HUES6 (cell line): ENCODE measurements around the gene TUT7.
"Not testable (repeated sequence)": the region's sequence is repeated elsewhere in the genome, so short reads cannot be mapped to it uniquely, and the experiment has no call there.

Experiments
- H3K27ac ChIP-seq: 2 replicates; pipeline ENCODE4 v1.7.0; 2013; ENCODE audit warnings: low read depth, mild to moderate bottlenecking, low read length, inconsistent platforms
- H3K27me3 ChIP-seq: 2 replicates; pipeline ENCODE4 v1.6.1; 2013; ENCODE audit warnings: low read length; ENCODE audit not compliant: control insufficient read depth, insufficient read depth
- H3K36me3 ChIP-seq: 2 replicates; pipeline ENCODE4 v1.6.1; 2013; ENCODE audit warnings: low read length; ENCODE audit not compliant: control insufficient read depth, insufficient read depth
- H3K4me1 ChIP-seq: 2 replicates; pipeline ENCODE4 v1.6.1; 2013; ENCODE audit warnings: low read length; ENCODE audit not compliant: control insufficient read depth, insufficient read depth
- H3K4me3 ChIP-seq: 2 replicates; pipeline ENCODE4 v1.5.1; 2013; ENCODE audit warnings: low read depth, low read length
- H3K9ac ChIP-seq: one replicate; pipeline ENCODE4 v1.6.1; 2013; ENCODE audit warnings: mild to moderate bottlenecking, low read length
- H3K9me3 ChIP-seq: 2 replicates; pipeline ENCODE4 v1.6.1; 2013; ENCODE audit warnings: low read depth, low read length; ENCODE audit not compliant: control insufficient read depth, insufficient read depth

The TUT7 gene

DNA sequence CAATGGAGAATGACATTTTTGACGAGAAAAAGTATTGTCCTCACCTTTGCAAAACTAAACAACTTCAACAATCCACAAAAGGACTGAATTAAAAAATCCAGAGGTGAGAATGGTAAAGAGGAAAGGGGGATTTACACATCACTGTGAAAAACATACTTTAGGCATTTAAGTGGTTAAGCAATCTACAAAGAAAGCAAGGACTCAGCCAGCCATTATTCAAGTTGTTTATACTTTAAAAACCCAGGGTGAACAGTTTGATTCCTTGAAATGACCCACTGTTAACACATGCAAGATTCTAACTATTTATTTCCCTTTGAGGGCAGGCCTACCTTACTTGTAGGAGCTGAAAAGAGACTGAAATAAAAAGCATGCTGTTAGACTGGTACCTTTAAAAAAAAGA lies 29.3 kb downstream of the TUT7 start:
- Histone ChIP-seq H3K9ac (no peak overlapping the region), H3K27ac (no peak overlapping the region), H3K4me1 (peaks cover 21% of the 10 kb centered on the region), H3K4me3 (no peak overlapping the region), H3K9me3 (no peaks in the 10 kb centered on the region), H3K36me3 (peaks cover 72% of the 10 kb centered on the region), H3K27me3 (no peaks in the 10 kb centered on the region)

DNA sequence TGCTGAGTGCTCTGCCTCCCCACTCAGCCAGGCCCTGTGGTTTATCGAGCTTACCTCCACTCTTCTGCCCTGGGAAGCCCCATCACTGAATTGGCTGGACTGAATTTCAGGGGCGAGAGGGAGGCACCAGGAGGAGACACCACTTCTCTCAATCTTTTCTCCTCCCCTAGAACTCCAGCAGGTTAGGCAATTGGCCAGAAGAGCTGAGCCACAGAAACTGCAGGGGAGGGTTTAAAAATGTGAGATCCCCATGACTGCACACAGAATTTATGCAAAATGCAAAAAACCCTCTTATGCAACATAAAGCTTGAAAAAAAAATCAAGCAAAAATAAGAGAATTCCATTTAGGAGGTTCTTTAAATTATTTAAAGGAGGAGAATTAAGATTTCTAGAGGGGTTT lies 29.9 kb downstream of the TUT7 start:
- Histone ChIP-seq H3K9ac (no peak overlapping the region), H3K27ac (no peak overlapping the region), H3K36me3 (peaks cover 76% of the 10 kb centered on the region), H3K4me1 (peaks cover 21% of the 10 kb centered on the region), H3K27me3 (no peaks in the 10 kb centered on the region), H3K4me3 (no peak overlapping the region), H3K9me3 (no peaks in the 10 kb centered on the region)

DNA sequence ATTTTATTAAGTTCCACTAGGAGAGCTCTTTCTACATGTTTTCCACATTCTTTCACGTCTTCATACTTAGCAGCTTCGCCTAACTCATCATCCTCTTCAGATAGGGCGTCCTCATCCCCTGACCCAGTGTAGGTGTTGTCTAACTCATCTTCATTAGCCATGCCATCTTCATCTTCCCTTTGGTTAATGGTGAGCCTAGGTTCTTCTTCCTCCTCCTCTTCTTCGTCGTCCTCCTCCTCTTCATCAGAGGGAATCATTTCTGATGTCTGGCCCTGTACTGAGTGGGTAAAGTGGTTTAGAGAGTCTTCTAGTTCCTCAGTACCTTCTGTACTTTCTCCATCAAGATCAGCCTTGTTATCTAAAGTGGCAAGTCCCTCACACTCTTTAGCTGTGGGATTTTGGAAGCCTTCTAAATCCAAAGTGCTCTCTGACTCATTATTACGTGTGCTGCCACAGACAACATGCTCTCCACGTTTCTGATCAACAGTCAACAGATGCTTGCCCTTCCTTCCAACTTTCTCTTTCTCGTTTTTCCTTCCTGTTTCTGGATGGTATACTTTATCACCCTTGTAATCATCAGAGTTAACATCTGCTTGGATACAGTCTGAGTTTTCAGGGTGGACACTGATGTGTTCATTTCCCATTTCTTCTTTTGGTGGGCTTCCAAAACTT lies 31.1 kb downstream of the TUT7 start:
- H3K27ac ChIP-seq = no peak overlapping the region
- H3K4me1 ChIP-seq = peaks cover 16% of the 10 kb centered on the region
- no peak overlapping the region for H3K9ac ChIP-seq
- H3K36me3 ChIP-seq = peaks cover 87% of the 10 kb centered on the region
- H3K27me3 ChIP-seq = no peaks in the 10 kb centered on the region
- no peak overlapping the region for H3K4me3 ChIP-seq
- no peaks in the 10 kb centered on the region for H3K9me3 ChIP-seq

DNA sequence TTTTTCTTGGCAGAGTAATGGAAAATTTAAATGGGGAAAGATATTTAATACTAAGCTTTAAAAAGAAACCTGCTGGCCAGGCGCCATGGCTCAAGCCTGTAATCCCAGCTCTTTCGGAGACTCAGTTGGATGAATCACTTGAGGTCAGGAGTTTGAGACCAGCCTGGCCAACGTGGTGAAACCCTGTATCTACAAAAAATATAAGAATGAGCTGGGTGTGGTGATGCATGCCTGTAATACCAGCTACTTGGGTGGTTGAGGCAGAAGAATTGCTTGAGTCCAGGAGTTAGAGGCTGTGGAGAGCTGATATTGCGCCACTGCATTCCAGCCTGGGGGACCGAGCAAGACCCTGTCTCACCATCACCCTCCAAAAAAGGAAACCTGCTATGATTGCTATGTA lies 32.8 kb downstream of the TUT7 start:
- Histone ChIP-seq H3K27me3 (no peaks in the 10 kb centered on the region), H3K4me3 (no peak overlapping the region), H3K9me3 (no peaks in the 10 kb centered on the region), H3K36me3 (peaks cover 91% of the 10 kb centered on the region), H3K4me1 (peaks cover 6% of the 10 kb centered on the region; the same call in 1 of the 2 replicates), H3K27ac (no peak overlapping the region), H3K9ac (no peak overlapping the region)

DNA sequence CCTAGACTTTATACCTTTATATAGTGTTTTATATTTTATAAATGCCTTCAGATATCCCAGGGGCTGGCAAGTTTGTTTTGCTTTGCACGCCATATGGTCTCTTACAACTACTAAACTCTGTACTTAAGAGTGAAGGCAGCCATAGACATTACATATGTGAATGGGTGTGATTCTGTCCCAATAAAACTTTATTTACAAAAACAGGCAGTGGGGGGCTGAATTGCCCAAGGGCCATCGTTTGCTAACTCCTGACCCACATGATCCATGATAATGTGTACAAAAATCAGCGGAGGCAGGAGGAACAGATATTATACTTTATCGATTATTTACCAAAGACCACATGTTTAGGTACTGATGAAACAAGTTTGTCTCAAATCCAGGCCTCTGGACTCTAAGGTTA lies 36.0 kb downstream of the TUT7 start:
- no peak overlapping the region for H3K27ac ChIP-seq
- H3K4me1 ChIP-seq = no peaks in the 10 kb centered on the region
- H3K27me3 ChIP-seq = no peaks in the 10 kb centered on the region
- no peak overlapping the region for H3K4me3 ChIP-seq
- H3K36me3 ChIP-seq = peaks cover 90% of the 10 kb centered on the region
- 0 out of 2 replicates have a peak, but pooled peaks cover under 1% of the 10 kb centered on the region for H3K9me3 ChIP-seq
- H3K9ac ChIP-seq = no peak overlapping the region

DNA sequence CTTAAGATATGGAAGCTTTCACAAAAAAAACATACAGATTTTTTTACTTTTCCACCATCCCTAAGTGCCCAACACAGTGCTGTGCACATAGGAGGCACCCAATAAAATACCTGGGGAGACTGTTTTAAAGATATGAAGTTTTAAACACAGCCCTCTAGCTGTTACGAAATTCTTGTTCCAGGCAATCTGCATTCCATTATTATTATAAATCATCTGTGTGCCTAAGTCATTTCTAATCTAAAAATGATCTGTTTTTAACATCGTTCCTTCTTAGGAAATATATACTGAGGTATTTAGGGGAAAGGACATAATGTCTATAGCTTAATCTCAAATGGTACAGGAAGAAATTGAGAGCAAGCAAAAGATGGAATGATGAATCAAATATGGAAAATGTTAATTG lies 39.1 kb downstream of the TUT7 start:
- no peaks in the 10 kb centered on the region for H3K4me1 ChIP-seq
- H3K27me3 ChIP-seq = no peaks in the 10 kb centered on the region
- H3K9me3 ChIP-seq = peaks cover 8% of the 10 kb centered on the region; the same call in 1 of the 2 replicates
- no peak overlapping the region for H3K9ac ChIP-seq
- H3K27ac ChIP-seq = no peak overlapping the region
- peaks cover 77% of the 10 kb centered on the region for H3K36me3 ChIP-seq
- H3K4me3 ChIP-seq = no peak overlapping the region

DNA sequence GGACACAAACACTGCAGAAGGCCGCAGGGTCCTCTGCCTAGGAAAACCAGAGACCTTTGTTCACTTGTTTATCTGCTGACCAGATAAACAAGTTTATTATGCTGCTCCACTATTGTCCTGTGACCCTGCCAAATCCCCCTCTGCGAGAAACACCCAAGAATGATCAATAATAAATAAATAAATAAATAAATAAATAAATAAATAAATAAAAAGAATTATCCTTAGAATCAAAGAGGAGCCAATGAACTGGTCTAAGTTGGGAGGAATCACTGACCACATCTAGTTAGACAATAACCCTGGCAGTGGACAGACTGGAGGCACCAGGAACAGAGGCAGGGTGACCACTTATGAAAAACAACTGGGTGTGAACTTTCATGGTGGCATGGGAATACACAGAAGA lies 41.3 kb downstream of the TUT7 start:
- H3K36me3 ChIP-seq = peaks cover 79% of the 10 kb centered on the region
- not testable (repeated sequence) for H3K9ac ChIP-seq, H3K4me3 ChIP-seq, H3K4me1 ChIP-seq, H3K9me3 ChIP-seq, H3K27ac ChIP-seq, H3K27me3 ChIP-seq

DNA sequence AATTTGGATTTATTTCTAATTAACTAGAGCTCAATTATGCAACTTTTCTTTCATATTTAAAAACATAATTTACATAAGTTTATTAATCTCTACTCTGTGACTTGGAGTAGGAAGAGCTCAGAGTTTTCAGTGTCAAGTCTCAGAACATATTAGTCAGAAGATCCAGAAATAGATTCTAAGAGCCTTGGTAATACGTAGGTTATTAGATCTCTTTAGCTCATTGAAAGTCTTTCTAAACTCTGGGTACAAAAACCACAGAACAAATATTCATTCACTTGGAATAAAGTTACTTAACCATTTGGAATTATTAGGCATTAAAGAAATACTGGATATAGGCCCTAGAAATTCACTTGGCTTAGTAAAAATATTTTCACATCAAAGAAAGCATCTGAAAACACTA lies 45.5 kb downstream of the TUT7 start:
- H3K9me3 ChIP-seq = peaks cover 8% of the 10 kb centered on the region; the same call in 1 of the 2 replicates
- H3K9ac ChIP-seq = no peak overlapping the region
- H3K36me3 ChIP-seq = peaks cover 68% of the 10 kb centered on the region
- H3K4me3 ChIP-seq = no peak overlapping the region
- H3K4me1 ChIP-seq = peaks cover 12% of the 10 kb centered on the region
- no peak overlapping the region for H3K27ac ChIP-seq
- no peaks in the 10 kb centered on the region for H3K27me3 ChIP-seq

DNA sequence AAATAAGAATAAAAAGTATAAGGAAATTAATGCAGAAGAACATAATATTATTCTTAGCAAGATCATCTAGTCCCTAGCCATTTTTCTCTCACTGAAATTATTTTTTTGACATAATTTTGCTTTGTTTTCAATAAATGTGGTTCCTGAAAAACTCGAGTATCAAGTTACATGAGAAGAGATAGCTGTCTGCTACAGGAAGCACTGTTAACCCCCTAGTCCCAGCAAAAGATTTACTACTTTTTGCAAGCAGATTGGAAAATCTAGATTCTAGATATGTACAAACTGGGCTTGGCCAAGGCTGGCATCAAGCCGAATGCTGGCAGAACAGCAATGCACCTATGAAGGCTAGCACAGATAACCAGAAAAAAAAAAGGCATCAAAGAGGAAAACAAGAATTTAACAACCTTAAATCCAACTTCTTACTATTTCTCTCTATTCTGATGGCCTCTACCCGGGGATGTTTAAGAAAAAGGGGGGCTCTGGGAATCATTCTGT lies 49.9 kb downstream of the TUT7 start:
- no peak overlapping the region for H3K4me3 ChIP-seq
- no peaks in the 10 kb centered on the region for H3K9me3 ChIP-seq
- no peak overlapping the region for H3K9ac ChIP-seq
- peak overlapping the region; percentile 84 for H3K27ac ChIP-seq
- H3K27me3 ChIP-seq = no peaks in the 10 kb centered on the region
- peaks cover 71% of the 10 kb centered on the region for H3K36me3 ChIP-seq
- peaks cover 15% of the 10 kb centered on the region for H3K4me1 ChIP-seq

DNA sequence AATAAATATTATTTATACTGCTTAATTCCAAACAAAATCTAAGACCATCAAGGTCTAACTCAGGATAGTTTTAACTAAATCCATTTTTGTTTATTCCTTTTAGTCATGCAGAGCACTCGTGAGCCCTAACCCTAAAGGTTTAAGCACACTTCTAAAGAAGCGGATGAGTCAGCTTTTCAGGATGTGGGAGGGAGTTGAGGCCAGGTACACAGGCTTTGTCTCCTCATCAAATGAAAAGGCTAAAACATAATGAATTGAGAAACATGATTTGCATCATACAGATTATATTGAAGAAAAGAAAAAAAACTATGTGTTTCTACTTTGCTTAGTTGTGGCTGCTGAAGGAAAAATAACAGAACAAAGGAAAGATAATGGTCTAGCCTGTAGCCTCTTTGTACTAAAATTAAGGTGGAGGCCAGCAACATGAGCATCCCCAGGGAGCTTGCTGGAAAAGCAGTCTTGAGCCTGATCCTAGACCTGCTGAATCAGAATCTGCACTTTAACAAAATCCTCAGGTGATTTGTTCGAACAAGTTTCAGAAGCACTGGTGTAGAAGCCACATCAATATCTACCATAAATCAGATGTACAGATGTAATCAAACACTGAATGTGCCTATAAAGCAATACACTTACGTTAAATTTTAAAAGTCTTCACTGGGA lies 50.8 kb downstream of the TUT7 start:
- Histone ChIP-seq H3K4me1 (peaks cover 15% of the 10 kb centered on the region), H3K27ac (peak overlapping the region; percentile 84), H3K36me3 (peaks cover 71% of the 10 kb centered on the region), H3K4me3 (no peak overlapping the region), H3K27me3 (no peaks in the 10 kb centered on the region), H3K9ac (peak overlapping the region; percentile 51), H3K9me3 (no peaks in the 10 kb centered on the region)

DNA sequence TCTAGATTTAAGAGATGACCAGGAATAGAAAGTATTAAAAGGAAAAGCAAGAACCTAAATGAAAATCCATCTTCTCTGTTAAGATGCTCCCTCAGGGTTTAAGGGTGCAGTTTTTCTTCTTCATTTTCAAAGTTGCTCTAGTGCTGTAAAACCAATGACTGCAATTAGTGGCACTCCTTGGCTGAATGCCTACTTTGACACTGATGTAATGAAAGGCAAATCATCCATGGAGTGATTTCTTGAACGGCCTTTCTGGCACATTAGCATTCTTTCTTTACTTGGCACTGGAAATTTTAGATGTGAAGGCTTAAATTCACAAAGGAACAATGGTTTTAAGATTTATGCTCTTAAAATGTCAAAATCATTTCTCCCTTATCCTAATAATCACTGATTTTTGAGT lies 52.5 kb downstream of the TUT7 start:
- H3K9ac ChIP-seq = no peak overlapping the region
- no peak overlapping the region for H3K27ac ChIP-seq
- H3K4me3 ChIP-seq = no peak overlapping the region
- peaks cover 74% of the 10 kb centered on the region for H3K36me3 ChIP-seq
- no peaks in the 10 kb centered on the region for H3K9me3 ChIP-seq
- no peaks in the 10 kb centered on the region for H3K27me3 ChIP-seq
- H3K4me1 ChIP-seq = peaks cover 15% of the 10 kb centered on the region
